ENCODE measurements around the gene CFB.
"Not testable (repeated sequence)": the region's sequence is repeated elsewhere in the genome, so short reads cannot be mapped to it uniquely, and the experiment has no call there.

The CFB gene

GRCh38 chr6:31994421-31994820 is 48.5 kb downstream of the CFB start:
- not testable (repeated sequence) for H3K27me3 Mint-ChIP-seq; H3K4me1 Mint-ChIP-seq (ENCODE audit: low read depth); H3K9me3 Mint-ChIP-seq; H3K36me3 Mint-ChIP-seq (ENCODE audit: low read depth); H3K27ac Mint-ChIP-seq; H3K4me3 Mint-ChIP-seq

GRCh38 chr6:31996385-31996784 is 50.5 kb downstream of the CFB start:
- H3K9me3 Mint-ChIP-seq; H3K4me1 Mint-ChIP-seq (ENCODE audit: low read depth); H3K4me3 Mint-ChIP-seq; H3K27ac Mint-ChIP-seq; H3K36me3 Mint-ChIP-seq (ENCODE audit: low read depth); H3K27me3 Mint-ChIP-seq: not testable (repeated sequence)
